Upper lobe of left lung (tissue), 6 donors: ENCODE measurements around the gene CDHR4. TPM values are rescaled to one million over a fixed set of nuclear protein-coding genes. Genes with fewer than 3 reads are reported as not detected.
A peak's percentile ranks its signal among the peaks of the same experiment; 100 is the strongest.
"Not testable (repeated sequence)": the region's sequence is repeated elsewhere in the genome, so short reads cannot be mapped to it uniquely, and the experiment has no call there.

Source experiments
- ATAC-seq, 2 donors: fragments of 200-7000 bp; cut with Tn5 transposase; one replicate each; pipeline ENCODE4 v1.9.1; 2022; ENCODE audit warnings: mild to moderate bottlenecking in 2 of 2, moderate library complexity in 2 of 2; ENCODE audit not compliant: low FRiP score in 2 of 2
- DNase-seq, 2 donors: peaks; one replicate each; pipeline ENCODE4 v3.0.0-alpha.2; 2019 to 2020
- H3K27ac ChIP-seq, 4 donors: fragments of 200-600 bp; sonication (generic); one replicate each; pipeline ENCODE4 v1.5.1; 2016 to 2019
- H3K27me3 ChIP-seq, 4 donors: fragments of 200-600 bp; sonication (generic); one replicate each; pipeline ENCODE4 v1.5.1; 2017 to 2019
- H3K36me3 ChIP-seq, 4 donors: fragments of 200-600 bp; sonication (generic); one replicate each; pipeline ENCODE4 v1.5.1; 2016 to 2019
- H3K4me1 ChIP-seq, 4 donors: fragments of 200-600 bp; sonication (generic); one replicate each; pipeline ENCODE4 v1.5.1; 2018 to 2019
- H3K4me3 ChIP-seq, 4 donors: fragments of 200-600 bp; sonication (generic); one replicate each; pipeline ENCODE4 v1.5.1; 2017 to 2019; ENCODE audit warnings: mild to moderate bottlenecking in 2 of 4, moderate library complexity in 1 of 4
- H3K9me3 ChIP-seq, 4 donors: fragments of 200-600 bp; sonication (generic); one replicate each; pipeline ENCODE4 v1.5.1; 2018 to 2019
- EP300 ChIP-seq, 4 donors: sonication (generic); formaldehyde crosslinking; IDR thresholded peaks; one replicate each; pipeline ENCODE4 v1.5.1; 2017; ENCODE audit warnings: antibody characterized with exemption in 4 of 4, control low read depth in 2 of 4
- POLR2A ChIP-seq, 4 donors: fragments of 450-650 bp; IDR thresholded peaks; one replicate each; pipeline ENCODE4 v1.5.1; 2016 to 2017; ENCODE audit warnings: antibody characterized with exemption in 4 of 4, mild to moderate bottlenecking in 2 of 4
- POLR2AphosphoS5 ChIP-seq, 2 donors: sonication (generic); formaldehyde crosslinking; IDR thresholded peaks; one replicate each; pipeline ENCODE4 v1.5.1; 2017; ENCODE audit warnings: antibody characterized with exemption in 2 of 2
- WGBS, 2 donors: methylation state at CpG; one replicate each; pipeline ENCODE4 v1.1.5; 2017 to 2018; 5-methylcytosine and 5-hydroxymethylcytosine counted together
- total RNA-seq, 6 donors: library from RNA; depleted of rRNA in 4 of 6; stranded (reverse); fragments of >200 nt in 4 of 6; gene quantifications; one replicate each; pipeline versions ENCODE4 v1.1.0 to v1.2.1, GENCODE V29; 2016 to 2021
- TF ChIP-seq, protein P1 (sequence below), 6 experiments: fragments of 450-650 bp in 4 of 6; fragments of 200-600 bp in 2 of 6; sonication (generic) in 2 of 6; IDR thresholded peaks; one replicate each; pipeline ENCODE4 v1.5.1; 2016 to 2019; ENCODE audit warnings: antibody characterized with exemption in 6 of 6
- donor health status: DM: no; HTN: no; CAD: no; lungs with moderate emphysema.
- donor health status: DM: no; HTN: yes; CAD: no; lungs with severe emphysema.

CDHR4 gene
- total RNA-seq, 6 donors from 2014 or later = 0.66 to 21.9 (median 7.0) TPM

DNA sequence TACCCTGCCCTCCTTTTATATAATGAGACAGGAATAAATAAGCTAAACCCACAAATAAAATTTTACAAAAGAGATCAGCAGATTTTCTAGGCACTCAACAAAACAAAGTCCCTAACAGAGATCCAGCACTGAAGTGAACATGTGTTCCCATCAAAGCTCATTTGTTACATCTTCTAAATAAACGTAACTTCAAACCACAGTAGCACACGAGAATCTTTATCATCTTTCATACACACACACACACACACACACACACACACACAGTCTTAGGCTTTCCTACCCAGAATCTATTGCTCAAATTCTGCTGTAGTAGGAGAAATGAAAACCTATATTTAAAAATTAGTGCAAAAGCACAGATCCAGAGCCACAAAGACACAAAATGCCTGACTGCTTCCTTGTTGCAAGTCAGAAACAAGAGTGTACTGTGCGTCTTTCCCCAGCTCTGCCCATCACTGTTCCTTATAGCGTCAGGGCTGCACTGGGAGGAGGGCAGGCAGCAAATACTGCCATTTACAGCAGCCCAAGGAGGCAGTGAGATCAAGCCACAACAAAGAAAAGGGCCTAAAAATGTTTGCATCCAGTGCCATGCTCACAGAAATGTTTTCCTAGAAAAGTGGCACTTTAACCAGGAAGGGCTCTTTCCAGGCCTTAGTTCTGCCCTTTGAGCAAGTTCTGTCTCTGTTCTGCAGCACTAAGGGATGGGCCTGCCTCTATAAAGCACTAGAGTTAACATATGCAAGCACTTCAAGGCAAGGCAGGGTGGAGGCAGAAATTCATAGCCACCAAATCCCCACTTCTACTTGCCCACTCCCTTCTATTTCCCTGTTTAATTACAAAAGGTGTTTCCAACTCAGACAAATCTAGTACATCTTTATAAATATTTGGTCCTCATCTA lies 19.3 kb downstream of the CDHR4 start:
- 61 to 73% methylated on average over 3 to 4 of the region's 4 CpGs for WGBS, 2 donors
- Histone ChIP-seq H3K27ac (peak overlapping the region in 1 of 4 donors; percentile 4), H3K4me3 (no peak overlapping the region), H3K27me3 (no peaks in the 10 kb centered on the region), H3K36me3 (peaks cover 0 to 54% (median 14%) of the 10 kb centered on the region in 4 donors), H3K9me3 (no peaks in the 10 kb centered on the region), H3K4me1 (peaks cover 31 to 66% (median 40%) of the 10 kb centered on the region in 4 donors)
- TF ChIP-seq POLR2AphosphoS5 (IDR thresholded peaks at IDR 0.05) (no peak), POLR2A (IDR thresholded peaks at IDR 0.05) (no peak), EP300 (IDR thresholded peaks at IDR 0.05) (no peak)
- TF ChIP-seq, protein P1, sequence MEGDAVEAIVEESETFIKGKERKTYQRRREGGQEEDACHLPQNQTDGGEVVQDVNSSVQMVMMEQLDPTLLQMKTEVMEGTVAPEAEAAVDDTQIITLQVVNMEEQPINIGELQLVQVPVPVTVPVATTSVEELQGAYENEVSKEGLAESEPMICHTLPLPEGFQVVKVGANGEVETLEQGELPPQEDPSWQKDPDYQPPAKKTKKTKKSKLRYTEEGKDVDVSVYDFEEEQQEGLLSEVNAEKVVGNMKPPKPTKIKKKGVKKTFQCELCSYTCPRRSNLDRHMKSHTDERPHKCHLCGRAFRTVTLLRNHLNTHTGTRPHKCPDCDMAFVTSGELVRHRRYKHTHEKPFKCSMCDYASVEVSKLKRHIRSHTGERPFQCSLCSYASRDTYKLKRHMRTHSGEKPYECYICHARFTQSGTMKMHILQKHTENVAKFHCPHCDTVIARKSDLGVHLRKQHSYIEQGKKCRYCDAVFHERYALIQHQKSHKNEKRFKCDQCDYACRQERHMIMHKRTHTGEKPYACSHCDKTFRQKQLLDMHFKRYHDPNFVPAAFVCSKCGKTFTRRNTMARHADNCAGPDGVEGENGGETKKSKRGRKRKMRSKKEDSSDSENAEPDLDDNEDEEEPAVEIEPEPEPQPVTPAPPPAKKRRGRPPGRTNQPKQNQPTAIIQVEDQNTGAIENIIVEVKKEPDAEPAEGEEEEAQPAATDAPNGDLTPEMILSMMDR (IDR thresholded peaks at IDR 0.05) = no peak
- ATAC-seq (no peak), DNase-seq (no peak)

GRCh38 chr3:49779358-49780079 lies 20.2 kb downstream of the CDHR4 start:
- Histone ChIP-seq H3K9me3 (no peaks in the 10 kb centered on the region), H3K36me3 (peaks cover 0 to 58% (median 14%) of the 10 kb centered on the region in 4 donors), H3K27me3 (no peaks in the 10 kb centered on the region), H3K27ac (no peak overlapping the region), H3K4me3 (no peak overlapping the region), H3K4me1 (peaks cover 22 to 58% (median 32%) of the 10 kb centered on the region in 4 donors)
- DNase-seq (no peak), ATAC-seq (no peak)
- TF ChIP-seq EP300 (IDR thresholded peaks at IDR 0.05) (no peak), POLR2A (IDR thresholded peaks at IDR 0.05) (no peak), POLR2AphosphoS5 (IDR thresholded peaks at IDR 0.05) (no peak)
- TF ChIP-seq, protein P1 (IDR thresholded peaks at IDR 0.05) = no peak
- 90 to 95% methylated on average over 5 of the region's 5 CpGs for WGBS, 2 donors

GRCh38 chr3:49776101-49776500 lies 23.6 kb downstream of the CDHR4 start:
- ATAC-seq, H3K27me3 ChIP-seq, DNase-seq, H3K9me3 ChIP-seq, H3K4me3 ChIP-seq, H3K27ac ChIP-seq: not testable (repeated sequence)
- peaks cover 9 to 28% (median 15%) of the 10 kb centered on the region in 4 donors for H3K4me1 ChIP-seq
- H3K36me3 ChIP-seq = peaks cover 0 to 32% (median 6%) of the 10 kb centered on the region in 4 donors
- 88 to 97% methylated on average over 8 of the region's 8 CpGs for WGBS, 2 donors

DNA sequence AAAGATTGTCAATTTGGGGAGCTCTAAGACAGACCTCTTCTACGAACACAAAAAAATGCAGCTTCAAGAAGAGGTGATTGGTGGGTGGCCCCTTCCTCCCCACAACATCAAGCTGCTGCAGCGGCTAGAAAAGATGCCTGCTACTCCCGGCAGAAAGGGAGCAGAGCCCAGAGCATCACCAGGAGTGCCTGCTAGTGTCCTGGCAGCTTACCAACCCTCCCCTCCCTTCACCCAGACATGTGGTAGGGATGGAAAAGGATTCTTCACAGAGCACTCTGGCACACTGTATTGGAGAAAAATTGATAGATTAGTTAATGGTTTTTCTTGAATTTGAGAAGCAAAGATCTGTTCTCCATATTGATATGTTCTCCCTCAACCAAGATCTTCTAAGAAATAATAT lies 24.1 kb downstream of the CDHR4 start:
- Histone ChIP-seq H3K4me1 (peaks cover 8 to 22% (median 10%) of the 10 kb centered on the region in 4 donors), H3K27me3 (no peaks in the 10 kb centered on the region), H3K27ac (no peak overlapping the region), H3K4me3 (no peak overlapping the region), H3K9me3 (no peaks in the 10 kb centered on the region), H3K36me3 (peaks cover 0 to 32% (median 5%) of the 10 kb centered on the region in 4 donors)
- DNase-seq (no peak), ATAC-seq (no peak)
- WGBS, 2 donors = 66 to 74% methylated on average over 3 of the region's 3 CpGs
- TF ChIP-seq, protein P1 (IDR thresholded peaks at IDR 0.05) = no peak
- TF ChIP-seq POLR2A (IDR thresholded peaks at IDR 0.05) (no peak), EP300 (IDR thresholded peaks at IDR 0.05) (no peak), POLR2AphosphoS5 (IDR thresholded peaks at IDR 0.05) (no peak)

GRCh38 chr3:49772703-49773102 lies 27.0 kb downstream of the CDHR4 start:
- Histone ChIP-seq H3K4me1 (peaks cover 0 to 8% (median 0%) of the 10 kb centered on the region in 4 donors), H3K27ac (no peak overlapping the region), H3K9me3 (no peaks in the 10 kb centered on the region), H3K4me3 (no peak overlapping the region), H3K36me3 (peaks cover 0 to 25% (median 5%) of the 10 kb centered on the region in 4 donors), H3K27me3 (no peaks in the 10 kb centered on the region)
- TF ChIP-seq POLR2A (IDR thresholded peaks at IDR 0.05) (no peak), POLR2AphosphoS5 (IDR thresholded peaks at IDR 0.05) (no peak), EP300 (IDR thresholded peaks at IDR 0.05) (no peak)
- TF ChIP-seq, protein P1 (IDR thresholded peaks at IDR 0.05) = no peak
- ATAC-seq (no peak), DNase-seq (no peak)
- WGBS, 2 donors = 96 to 98% methylated on average over 2 of the region's 2 CpGs
